Smooth muscle cell (in vitro differentiated cells): Measurements from ENCODE around the gene GP1BB. TPM values are rescaled to one million over a fixed set of nuclear protein-coding genes. Genes with fewer than 3 reads are reported as not detected.
"Not testable (repeated sequence)": the region's sequence is repeated elsewhere in the genome, so short reads cannot be mapped to it uniquely, and the experiment has no call there.

ENCODE experiments used
- DNase-seq: peaks from one replicate; lab custom pipeline; 2025; ENCODE audit not compliant: unreplicated experiment; lab: John Stamatoyannopoulos, UW
- H2AFZ ChIP-seq: fragments of 200-600 bp; sonication (generic); 2 replicates; pipeline ENCODE4 v1.6.0; 2016; ENCODE audit warnings: antibody characterized with exemption, low read depth, mild to moderate bottlenecking
- H3F3A ChIP-seq: fragments of 200-600 bp; sonication (generic); 2 replicates; pipeline ENCODE4 v1.6.0; 2017; ENCODE audit warnings: antibody characterized with exemption, low read depth
- H3K27ac ChIP-seq: fragments of 200-600 bp; sonication (generic); 2 replicates; pipeline ENCODE4 v1.5.1; 2016; ENCODE audit warnings: low read depth, mild to moderate bottlenecking
- H3K27me3 ChIP-seq: fragments of 200-600 bp; sonication (generic); 2 replicates; pipeline ENCODE4 v1.6.1; 2016; ENCODE audit warnings: low read depth, mild to moderate bottlenecking
- H3K36me3 ChIP-seq: fragments of 200-600 bp; sonication (generic); 2 replicates; pipeline ENCODE4 v1.5.1; 2016; ENCODE audit warnings: low read depth
- H3K4me1 ChIP-seq: fragments of 200-600 bp; sonication (generic); 2 replicates; pipeline ENCODE4 v1.5.1; 2016; ENCODE audit warnings: low read depth
- H3K4me2 ChIP-seq: fragments of 200-600 bp; sonication (generic); 2 replicates; pipeline ENCODE4 v1.6.0; 2016; ENCODE audit warnings: mild to moderate bottlenecking
- H3K4me3 ChIP-seq: fragments of 200-600 bp; sonication (generic); 2 replicates; pipeline ENCODE4 v1.5.1; 2016; ENCODE audit warnings: mild to moderate bottlenecking
- H3K79me2 ChIP-seq: fragments of 200-600 bp; sonication (generic); 2 replicates; pipeline ENCODE4 v1.6.0; 2016; ENCODE audit warnings: low read depth, mild to moderate bottlenecking
- H3K9ac ChIP-seq: fragments of 200-600 bp; sonication (generic); 2 replicates; pipeline ENCODE4 v1.6.0; 2016; ENCODE audit warnings: low read depth
- H3K9me3 ChIP-seq: fragments of 200-600 bp; sonication (generic); replicated peaks from 2 replicates; pipeline ENCODE4 v1.5.1; 2016; ENCODE audit warnings: low read depth
- H4K20me1 ChIP-seq: fragments of 200-600 bp; sonication (generic); 2 replicates; pipeline ENCODE4 v1.6.0; 2016; ENCODE audit warnings: low read depth
- CTCF ChIP-seq: fragments of 200-600 bp; sonication (generic); IDR thresholded peaks from 2 replicates; pipeline ENCODE4 v1.5.1; 2017; ENCODE audit warnings: borderline replicate concordance, mild to moderate bottlenecking, antibody characterized with exemption; ENCODE audit not compliant: insufficient read depth, poor library complexity, severe bottlenecking
- WGBS: methylation state at CpG from one replicate; pipeline ENCODE4 v1.1.7; 2016; ENCODE audit warnings: low lambda C conversion rate; 5-methylcytosine and 5-hydroxymethylcytosine counted together
- polyA plus RNA-seq: library from polyadenylated mRNA; unstranded; fragments of >200 nt; fragmentation: Nextera tagmentation; extraction: Ambion mirVana; gene quantifications from 2 replicates; pipeline ENCODE4 v1.2.1, GENCODE V29; 2016
- total RNA-seq: library from RNA; depleted of rRNA; stranded (reverse); fragments of >200 nt; gene quantifications from 2 replicates; pipeline ENCODE4 v1.2.3, GENCODE V29; 2014

GP1BB gene
- total and polyA plus RNA-seq, 2 experiments from 2014 or later = 0.94 to 9.7 TPM

GRCh38 chr22:19723983-19724827 lies 866 bp downstream of the GP1BB start:
- Histone ChIP-seq H3K9me3 (no peaks in the 10 kb centered on the region), H3K9ac (no peak overlapping the region), H3K4me1 (peaks cover 17% of the 10 kb centered on the region), H3K36me3 (no peaks in the 10 kb centered on the region), H3K27me3 (peaks cover 44% of the 10 kb centered on the region), H3F3A (no peaks in the 10 kb centered on the region), H3K4me2 (peak overlapping the region; percentile 83), H3K4me3 (peak overlapping the region; percentile 36), H3K27ac (no peak overlapping the region), H2AFZ (no peak overlapping the region), H3K79me2 (no peaks in the 10 kb centered on the region), H4K20me1 (peaks cover 47% of the 10 kb centered on the region)
- TF ChIP-seq CTCF = peak; percentile 10
- no peak for DNase-seq
- 6% methylated on average over 84 of the region's 89 CpGs for WGBS

GRCh38 chr22:19724927-19725661 lies 1.8 kb downstream of the GP1BB start:
- Histone ChIP-seq H3K36me3 (no peaks in the 10 kb centered on the region), H3K4me2 (no peak overlapping the region), H3F3A (no peaks in the 10 kb centered on the region), H3K27me3 (peaks cover 35% of the 10 kb centered on the region), H2AFZ (no peak overlapping the region), H3K27ac (no peak overlapping the region), H3K9ac (no peak overlapping the region), H3K9me3 (no peaks in the 10 kb centered on the region), H3K4me1 (peaks cover 17% of the 10 kb centered on the region), H4K20me1 (peaks cover 38% of the 10 kb centered on the region), H3K4me3 (no peak overlapping the region), H3K79me2 (no peaks in the 10 kb centered on the region)
- 85% methylated on average over 35 of the region's 45 CpGs for WGBS
- no peak for DNase-seq
- no peak for TF ChIP-seq CTCF

- H3K79me2 ChIP-seq, H3K9me3 ChIP-seq, H3K9ac ChIP-seq, H3K4me3 ChIP-seq, DNase-seq, H2AFZ ChIP-seq, H3K36me3 ChIP-seq, H3K27ac ChIP-seq, H3F3A ChIP-seq, H3K4me2 ChIP-seq: not testable (repeated sequence)
- peaks cover 27% of the 10 kb centered on the region for H4K20me1 ChIP-seq
- WGBS = 90% methylated on average over 4 of the region's 96 CpGs
- peaks cover 17% of the 10 kb centered on the region for H3K4me1 ChIP-seq
- H3K27me3 ChIP-seq = peaks cover 30% of the 10 kb centered on the region
Observed at GRCh38 chr22:19726064-19726788, 2.9 kb downstream of the GP1BB start.
